ENCODE data around the gene ZFYVE26. TPM values are rescaled to one million over a fixed set of nuclear protein-coding genes. Genes with fewer than 3 reads are reported as not detected.

ZFYVE26 gene
- polyA plus RNA-seq, 4 donors, result 3.2 to 24.1 (median 4.7) TPM

DNA sequence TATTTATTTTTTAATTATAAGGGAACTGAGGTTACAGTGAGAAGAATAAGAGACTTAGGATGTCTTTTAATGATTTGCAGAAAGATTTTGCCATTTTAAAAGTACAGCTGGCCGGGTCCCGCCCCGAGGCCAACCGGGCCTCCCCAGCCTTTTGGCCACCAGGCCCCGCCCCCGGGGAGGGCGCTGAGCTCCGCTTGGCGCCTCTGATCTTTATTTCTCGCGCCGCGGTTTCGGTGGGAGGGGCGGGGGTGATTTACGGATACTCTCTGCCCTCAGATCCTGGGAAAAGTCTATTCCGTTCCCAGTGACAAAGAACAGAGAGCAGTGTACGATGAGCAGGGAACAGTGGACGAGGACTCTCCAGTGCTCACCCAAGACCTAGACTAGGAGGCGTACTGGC, 17.7 kb downstream of the ZFYVE26 start:
- 92 to 96% (median 94%) methylated on average over 20 of the region's 20 CpGs for WGBS, 3 donors
- Histone ChIP-seq H3K36me3 (ENCODE audit: control insufficient read depth in 3 of 3, insufficient read depth in 2 of 3, low read depth in 1 of 3, low read length in 3 of 3) (peaks cover 23 to 46% (median 42%) of the 10 kb centered on the region in 3 donors), H3K27me3 (ENCODE audit: control insufficient read depth in 3 of 3, insufficient read depth in 3 of 3, low read length in 3 of 3) (no peaks in the 10 kb centered on the region), H3K27ac (ENCODE audit: low read depth in 1 of 3, low read length in 2 of 3) (no peak overlapping the region), H3K9me3 (ENCODE audit: control insufficient read depth in 2 of 2, insufficient read depth in 1 of 2, low read depth in 1 of 2, low read length in 1 of 2) (no peaks in the 10 kb centered on the region), H3K4me1 (ENCODE audit: control insufficient read depth in 3 of 3, insufficient read depth in 2 of 3, low read depth in 1 of 3, low read length in 2 of 3) (no peaks in the 10 kb centered on the region), H3K4me3 (ENCODE audit: low read depth in 1 of 3, low read length in 3 of 3) (no peak overlapping the region)
- DNase-seq (no peak), FAIRE-seq (no peak)

DNA sequence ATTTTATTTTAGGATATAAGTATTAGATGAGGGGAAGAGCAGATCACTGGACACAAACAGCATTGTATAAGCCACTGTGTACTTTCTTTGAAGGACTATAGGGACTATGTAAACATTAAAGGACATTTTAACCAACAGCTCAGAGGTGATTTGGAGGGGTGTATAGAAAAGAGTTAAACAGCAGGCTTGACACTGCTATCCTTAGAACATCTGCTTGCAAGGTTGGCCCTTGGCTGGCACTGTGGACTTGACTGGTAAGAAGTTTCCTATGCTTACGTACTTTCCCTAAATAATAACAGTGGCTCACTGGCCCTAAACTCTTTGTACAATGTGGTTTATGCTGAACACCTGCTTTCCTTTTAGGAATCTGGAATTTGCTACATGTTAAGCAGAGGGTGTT, 28.7 kb downstream of the ZFYVE26 start:
- Histone ChIP-seq H3K27ac (ENCODE audit: low read depth in 1 of 3, low read length in 2 of 3) (no peak overlapping the region), H3K4me3 (ENCODE audit: low read depth in 1 of 3, low read length in 3 of 3) (no peak overlapping the region), H3K36me3 (ENCODE audit: control insufficient read depth in 3 of 3, insufficient read depth in 2 of 3, low read depth in 1 of 3, low read length in 3 of 3) (peaks cover 29 to 49% (median 32%) of the 10 kb centered on the region in 3 donors), H3K9me3 (ENCODE audit: control insufficient read depth in 2 of 2, insufficient read depth in 1 of 2, low read depth in 1 of 2, low read length in 1 of 2) (no peaks in the 10 kb centered on the region), H3K27me3 (ENCODE audit: control insufficient read depth in 3 of 3, insufficient read depth in 3 of 3, low read length in 3 of 3) (no peaks in the 10 kb centered on the region), H3K4me1 (ENCODE audit: control insufficient read depth in 3 of 3, insufficient read depth in 2 of 3, low read depth in 1 of 3, low read length in 2 of 3) (no peaks in the 10 kb centered on the region)
- WGBS, 3 donors, result 97 to 100% (median 100%) methylated on average over 1 of the region's 1 CpG
- DNase-seq (no peak), FAIRE-seq (no peak)

DNA sequence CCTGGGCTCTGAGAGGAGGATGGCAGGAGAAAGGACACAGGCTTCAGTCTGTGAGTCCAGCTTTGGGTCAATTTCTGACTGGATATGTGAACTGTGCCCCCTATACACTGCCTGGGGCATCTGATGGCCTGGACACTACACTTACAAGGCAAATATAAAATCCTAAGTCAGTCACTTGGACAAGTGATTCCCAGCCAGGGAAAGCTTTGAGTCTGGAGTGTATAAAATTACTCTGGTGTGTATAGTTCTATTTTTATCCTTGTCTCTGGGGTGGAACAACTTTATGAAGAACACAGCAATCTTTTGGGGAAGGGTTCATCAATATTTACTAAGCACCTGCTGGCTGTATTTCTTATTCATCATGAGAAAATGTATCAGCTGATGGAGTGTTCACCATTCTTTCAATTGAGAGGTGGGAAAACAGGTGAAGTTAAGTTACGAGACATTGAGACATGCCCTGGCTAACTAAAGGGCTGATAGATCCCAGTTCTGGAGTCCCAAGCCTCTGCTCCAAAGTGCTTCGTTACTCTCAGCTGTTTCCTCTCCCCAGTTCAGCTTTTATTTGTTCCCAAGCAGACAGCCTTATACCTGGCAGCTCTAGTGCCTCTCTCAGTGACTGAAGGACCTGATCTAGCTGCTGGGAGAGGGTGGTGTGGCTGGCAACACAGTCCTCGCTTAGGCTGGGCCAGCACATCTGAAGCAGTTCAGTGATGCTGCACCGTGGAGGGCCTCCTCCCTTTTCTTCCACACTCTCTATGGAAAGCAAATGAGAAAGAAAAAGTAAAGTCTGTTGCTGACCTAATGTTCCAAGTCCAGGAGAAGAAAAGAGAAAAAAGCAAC, 30.9 kb downstream of the ZFYVE26 start:
- FAIRE-seq, result no peak
- H3K4me1 ChIP-seq (ENCODE audit: control insufficient read depth in 3 of 3, insufficient read depth in 2 of 3, low read depth in 1 of 3, low read length in 2 of 3), result no peaks in the 10 kb centered on the region
- DNase-seq, result no peak
- no peaks in the 10 kb centered on the region for H3K27me3 ChIP-seq (ENCODE audit: control insufficient read depth in 3 of 3, insufficient read depth in 3 of 3, low read length in 3 of 3)
- peaks cover 30 to 47% (median 37%) of the 10 kb centered on the region in 3 donors for H3K36me3 ChIP-seq (ENCODE audit: control insufficient read depth in 3 of 3, insufficient read depth in 2 of 3, low read depth in 1 of 3, low read length in 3 of 3)
- H3K27ac ChIP-seq (ENCODE audit: low read depth in 1 of 3, low read length in 2 of 3), result no peak overlapping the region
- H3K4me3 ChIP-seq (ENCODE audit: low read depth in 1 of 3, low read length in 3 of 3), result no peak overlapping the region
- 95 to 96% (median 95%) methylated on average over 4 of the region's 4 CpGs for WGBS, 3 donors
- no peaks in the 10 kb centered on the region for H3K9me3 ChIP-seq (ENCODE audit: control insufficient read depth in 2 of 2, insufficient read depth in 1 of 2, low read depth in 1 of 2, low read length in 1 of 2)

DNA sequence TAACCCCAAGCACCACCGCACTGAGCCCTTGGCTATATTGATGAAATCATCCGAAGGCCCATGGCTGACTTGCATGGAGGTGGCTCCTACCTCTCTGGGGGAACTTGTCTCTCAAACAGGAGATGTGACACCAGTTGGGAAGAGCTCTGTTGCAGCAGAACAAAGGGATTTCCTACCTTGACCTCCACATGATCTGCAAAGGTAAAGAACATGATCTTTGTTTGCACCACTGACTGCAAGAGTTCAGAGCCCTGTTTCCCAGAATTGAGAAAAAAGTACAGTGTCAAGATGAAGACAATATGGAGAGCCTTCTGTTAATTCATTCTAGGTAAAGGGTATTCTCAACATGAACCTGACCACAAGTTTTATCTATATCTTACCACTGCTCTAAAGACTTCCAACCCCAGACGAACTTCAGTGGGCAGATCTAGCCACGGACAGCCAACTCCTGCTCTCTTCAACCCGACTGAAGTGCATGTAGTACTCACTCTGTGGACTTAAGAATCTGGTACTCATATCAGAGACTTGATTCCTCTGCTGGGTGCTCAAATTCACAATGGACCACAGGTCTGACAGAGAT, 32.1 kb downstream of the ZFYVE26 start:
- Histone ChIP-seq H3K27me3 (ENCODE audit: control insufficient read depth in 3 of 3, insufficient read depth in 3 of 3, low read length in 3 of 3) (no peaks in the 10 kb centered on the region), H3K36me3 (ENCODE audit: control insufficient read depth in 3 of 3, insufficient read depth in 2 of 3, low read depth in 1 of 3, low read length in 3 of 3) (peaks cover 30 to 51% (median 36%) of the 10 kb centered on the region in 3 donors), H3K4me3 (ENCODE audit: low read depth in 1 of 3, low read length in 3 of 3) (no peak overlapping the region), H3K9me3 (ENCODE audit: control insufficient read depth in 2 of 2, insufficient read depth in 1 of 2, low read depth in 1 of 2, low read length in 1 of 2) (no peaks in the 10 kb centered on the region), H3K4me1 (ENCODE audit: control insufficient read depth in 3 of 3, insufficient read depth in 2 of 3, low read depth in 1 of 3, low read length in 2 of 3) (no peaks in the 10 kb centered on the region), H3K27ac (ENCODE audit: low read depth in 1 of 3, low read length in 2 of 3) (no peak overlapping the region)
- FAIRE-seq, result no peak
- 89 to 94% (median 91%) methylated on average over 5 of the region's 5 CpGs for WGBS, 3 donors
- DNase-seq, result no peak

DNA sequence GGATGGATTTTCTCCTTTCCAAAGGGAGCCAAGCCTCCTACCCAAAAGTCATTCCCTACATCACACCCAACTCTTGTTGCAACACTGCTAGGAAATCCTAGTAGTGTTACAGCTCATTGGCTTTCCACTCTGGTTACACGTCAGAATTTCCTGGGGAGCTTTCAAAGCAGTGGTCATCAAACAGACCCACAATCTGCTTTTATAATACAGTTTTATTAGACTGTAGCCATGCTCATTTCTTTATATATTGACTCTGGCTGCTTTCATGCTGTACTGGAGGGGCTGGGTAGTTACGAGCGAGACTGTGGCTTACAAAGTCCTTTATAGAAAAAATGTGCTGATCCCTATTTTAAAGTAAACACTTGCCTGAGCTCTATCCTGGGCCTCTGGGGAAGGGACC, 34.3 kb downstream of the ZFYVE26 start:
- WGBS, 3 donors, result 61 to 84% (median 82%) methylated on average over 3 of the region's 3 CpGs
- Histone ChIP-seq H3K36me3 (ENCODE audit: control insufficient read depth in 3 of 3, insufficient read depth in 2 of 3, low read depth in 1 of 3, low read length in 3 of 3) (peaks cover 31 to 54% (median 32%) of the 10 kb centered on the region in 3 donors), H3K27me3 (ENCODE audit: control insufficient read depth in 3 of 3, insufficient read depth in 3 of 3, low read length in 3 of 3) (no peaks in the 10 kb centered on the region), H3K4me1 (ENCODE audit: control insufficient read depth in 3 of 3, insufficient read depth in 2 of 3, low read depth in 1 of 3, low read length in 2 of 3) (no peaks in the 10 kb centered on the region), H3K9me3 (ENCODE audit: control insufficient read depth in 2 of 2, insufficient read depth in 1 of 2, low read depth in 1 of 2, low read length in 1 of 2) (no peaks in the 10 kb centered on the region), H3K27ac (ENCODE audit: low read depth in 1 of 3, low read length in 2 of 3) (no peak overlapping the region), H3K4me3 (ENCODE audit: low read depth in 1 of 3, low read length in 3 of 3) (no peak overlapping the region)
- FAIRE-seq (no peak), DNase-seq (no peak)

DNA sequence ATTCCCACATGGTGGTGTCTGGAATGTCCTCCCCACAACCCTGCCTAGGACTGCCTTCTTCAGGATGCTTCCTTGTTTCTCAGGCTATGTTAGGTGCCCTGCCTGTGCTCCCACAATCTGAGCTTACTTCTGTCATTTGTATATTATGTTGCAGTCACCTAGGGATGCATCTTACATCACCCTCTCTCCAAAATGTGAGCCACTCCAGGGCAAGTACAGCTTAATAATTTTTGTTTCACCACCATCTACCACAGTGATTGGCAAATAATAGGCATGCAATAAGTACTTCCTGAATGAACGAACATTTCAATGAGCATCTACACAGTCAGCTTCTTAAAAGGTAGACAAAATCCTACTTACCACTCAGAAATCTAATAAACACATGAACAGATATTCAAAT, 37.6 kb downstream of the ZFYVE26 start:
- no peaks in the 10 kb centered on the region for H3K9me3 ChIP-seq (ENCODE audit: control insufficient read depth in 2 of 2, insufficient read depth in 1 of 2, low read depth in 1 of 2, low read length in 1 of 2)
- H3K4me1 ChIP-seq (ENCODE audit: control insufficient read depth in 3 of 3, insufficient read depth in 2 of 3, low read depth in 1 of 3, low read length in 2 of 3), result no peaks in the 10 kb centered on the region
- DNase-seq, result no peak
- H3K36me3 ChIP-seq (ENCODE audit: control insufficient read depth in 3 of 3, insufficient read depth in 2 of 3, low read depth in 1 of 3, low read length in 3 of 3), result peaks cover 30 to 54% (median 42%) of the 10 kb centered on the region in 3 donors
- 88 to 91% (median 90%) methylated on average over 1 of the region's 1 CpG for WGBS, 3 donors
- H3K27me3 ChIP-seq (ENCODE audit: control insufficient read depth in 3 of 3, insufficient read depth in 3 of 3, low read length in 3 of 3), result no peaks in the 10 kb centered on the region
- no peak overlapping the region for H3K4me3 ChIP-seq (ENCODE audit: low read depth in 1 of 3, low read length in 3 of 3)
- H3K27ac ChIP-seq (ENCODE audit: low read depth in 1 of 3, low read length in 2 of 3), result no peak overlapping the region
- FAIRE-seq, result no peak

DNA sequence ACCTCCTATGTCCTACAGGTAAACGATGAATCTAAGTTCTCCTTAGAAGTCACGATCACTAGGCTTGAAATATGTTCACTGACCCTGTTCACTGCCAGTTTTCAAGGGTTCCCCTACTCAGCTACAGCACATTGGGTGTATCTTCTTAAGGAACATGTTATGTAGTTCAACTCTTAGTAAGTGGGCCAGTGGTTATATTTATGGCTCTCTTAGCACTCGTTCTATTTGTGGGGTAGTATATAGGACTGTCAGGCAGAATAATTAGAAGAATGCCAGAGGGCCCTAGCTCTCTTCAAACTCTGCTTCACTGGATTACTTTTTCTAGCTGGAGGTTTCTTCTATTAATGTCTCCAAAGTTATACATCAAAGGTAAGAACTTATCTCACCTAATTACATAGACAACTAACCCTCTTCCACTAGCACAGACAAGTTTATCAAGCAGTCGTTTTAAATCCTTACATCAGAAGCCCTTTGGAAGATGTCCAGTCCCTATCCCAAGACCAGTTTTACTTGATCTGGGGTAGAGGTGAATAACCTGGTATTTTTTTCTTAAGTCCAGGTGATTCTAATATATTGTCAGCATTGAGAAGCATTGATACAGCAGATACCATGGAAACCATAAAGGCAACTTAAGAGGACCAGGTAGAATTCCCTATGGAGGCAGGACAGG, 39.6 kb downstream of the ZFYVE26 start:
- peaks cover 28 to 61% (median 50%) of the 10 kb centered on the region in 3 donors for H3K36me3 ChIP-seq (ENCODE audit: control insufficient read depth in 3 of 3, insufficient read depth in 2 of 3, low read depth in 1 of 3, low read length in 3 of 3)
- H3K9me3 ChIP-seq (ENCODE audit: control insufficient read depth in 2 of 2, insufficient read depth in 1 of 2, low read depth in 1 of 2, low read length in 1 of 2), result no peaks in the 10 kb centered on the region

DNA sequence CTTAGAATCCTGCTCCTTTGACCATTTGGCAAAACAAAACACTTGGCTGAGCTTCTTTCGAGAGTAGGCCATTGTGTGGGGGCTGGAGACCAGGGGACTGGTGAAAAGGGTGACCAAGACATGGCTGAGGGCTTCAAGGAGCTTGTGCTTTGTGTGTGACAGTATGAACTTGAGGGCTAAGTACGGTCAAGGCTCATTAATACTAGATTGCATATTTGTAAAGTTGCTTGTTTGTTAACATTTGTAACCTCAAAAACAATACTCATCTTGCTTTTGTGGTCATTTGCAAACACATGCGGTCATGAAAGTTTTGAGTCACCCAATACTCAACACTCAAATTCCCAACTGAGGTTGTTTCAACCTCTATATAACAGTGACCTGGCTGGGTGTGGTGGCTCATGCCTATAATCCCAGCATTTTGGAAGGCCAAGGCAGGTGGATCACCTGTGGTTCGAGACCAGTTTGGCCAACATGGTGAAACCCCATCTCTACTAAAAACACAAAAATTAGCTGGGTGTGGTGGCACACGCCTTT, 42.5 kb downstream of the ZFYVE26 start:
- no peaks in the 10 kb centered on the region for H3K27me3 ChIP-seq (ENCODE audit: control insufficient read depth in 3 of 3, insufficient read depth in 3 of 3, low read length in 3 of 3)
- no peak overlapping the region for H3K4me3 ChIP-seq (ENCODE audit: low read depth in 1 of 3, low read length in 3 of 3)
- H3K27ac ChIP-seq (ENCODE audit: low read depth in 1 of 3, low read length in 2 of 3), result no peak overlapping the region
- no peaks in the 10 kb centered on the region for H3K4me1 ChIP-seq (ENCODE audit: control insufficient read depth in 3 of 3, insufficient read depth in 2 of 3, low read depth in 1 of 3, low read length in 2 of 3)
- no peak for FAIRE-seq
- WGBS, 3 donors, result 90 to 98% (median 95%) methylated on average over 5 of the region's 5 CpGs
- DNase-seq, result no peak
- peaks cover 26 to 65% (median 56%) of the 10 kb centered on the region in 3 donors for H3K36me3 ChIP-seq (ENCODE audit: control insufficient read depth in 3 of 3, insufficient read depth in 2 of 3, low read depth in 1 of 3, low read length in 3 of 3)
- H3K9me3 ChIP-seq (ENCODE audit: control insufficient read depth in 2 of 2, insufficient read depth in 1 of 2, low read depth in 1 of 2, low read length in 1 of 2), result no peaks in the 10 kb centered on the region

More for the DNA sequence above, 39.6 kb downstream of the ZFYVE26 start:
- H3K4me1 ChIP-seq (ENCODE audit: control insufficient read depth in 3 of 3, insufficient read depth in 2 of 3, low read depth in 1 of 3, low read length in 2 of 3), result no peaks in the 10 kb centered on the region
- H3K27ac ChIP-seq (ENCODE audit: low read depth in 1 of 3, low read length in 2 of 3), result no peak overlapping the region
- WGBS, 3 donors, result 72 to 87% (median 72%) methylated on average over 4 of the region's 4 CpGs
- FAIRE-seq (no peak), DNase-seq (no peak)
- no peaks in the 10 kb centered on the region for H3K27me3 ChIP-seq (ENCODE audit: control insufficient read depth in 3 of 3, insufficient read depth in 3 of 3, low read length in 3 of 3)
- H3K4me3 ChIP-seq (ENCODE audit: low read depth in 1 of 3, low read length in 3 of 3), result no peak overlapping the region
